Uterus (tissue), 2 donors: Measurements from ENCODE around the gene NLGN1.

ENCODE experiments used
- CTCF ChIP-seq, 4 experiments: fragments of 200-600 bp in 2 of 4; fragments of 450-650 bp in 2 of 4; sonication (generic) in 2 of 4; IDR thresholded peaks; one replicate each; pipeline ENCODE4 v1.5.1; 2016 to 2019; ENCODE audit warnings: antibody characterized with exemption in 4 of 4, mild to moderate bottlenecking in 2 of 4, moderate library complexity in 1 of 4
- POLR2A ChIP-seq, 2 donors: fragments of 450-650 bp; IDR thresholded peaks; one replicate each; pipeline ENCODE4 v1.6.1; 2016; ENCODE audit warnings: antibody characterized with exemption in 2 of 2, mild to moderate bottlenecking in 1 of 2, moderate library complexity in 1 of 2

GRCh38 chr3:173676094-173676493 is 278.6 kb downstream of the NLGN1 start:
- TF ChIP-seq CTCF (IDR thresholded peaks at IDR 0.05) (no peak), POLR2A (IDR thresholded peaks at IDR 0.05) (no peak)
